GM18526 (cell line): Measurements from ENCODE around the gene MEF2A.

Experiments
- POLR2A ChIP-seq: IDR thresholded peaks from 3 replicates; pipeline ENCODE4 v1.6.1; 2011; ENCODE audit not compliant: insufficient read length; ENCODE audit errors: extremely low read depth

MEF2A gene

DNA sequence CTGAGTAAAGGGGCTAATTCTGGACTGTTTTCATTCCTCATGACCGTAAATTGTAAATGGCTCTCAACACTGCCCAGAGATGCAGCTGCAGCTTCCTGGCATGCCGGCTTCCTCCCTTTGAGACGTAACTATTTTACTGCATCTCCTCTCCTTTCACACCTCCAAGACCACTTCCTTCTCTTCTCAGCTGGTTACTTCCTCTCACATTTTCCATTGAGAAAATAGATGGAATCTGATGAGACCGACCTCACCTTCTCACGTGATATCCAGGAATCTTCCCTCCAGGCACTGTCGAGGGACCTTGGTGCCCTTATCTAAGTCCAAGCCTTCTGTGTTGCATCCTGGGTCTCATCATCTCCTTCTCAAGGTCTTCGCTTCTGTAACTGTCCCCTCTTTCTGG is 154.7 kb downstream of the MEF2A start:
- no peak for TF ChIP-seq POLR2A

DNA sequence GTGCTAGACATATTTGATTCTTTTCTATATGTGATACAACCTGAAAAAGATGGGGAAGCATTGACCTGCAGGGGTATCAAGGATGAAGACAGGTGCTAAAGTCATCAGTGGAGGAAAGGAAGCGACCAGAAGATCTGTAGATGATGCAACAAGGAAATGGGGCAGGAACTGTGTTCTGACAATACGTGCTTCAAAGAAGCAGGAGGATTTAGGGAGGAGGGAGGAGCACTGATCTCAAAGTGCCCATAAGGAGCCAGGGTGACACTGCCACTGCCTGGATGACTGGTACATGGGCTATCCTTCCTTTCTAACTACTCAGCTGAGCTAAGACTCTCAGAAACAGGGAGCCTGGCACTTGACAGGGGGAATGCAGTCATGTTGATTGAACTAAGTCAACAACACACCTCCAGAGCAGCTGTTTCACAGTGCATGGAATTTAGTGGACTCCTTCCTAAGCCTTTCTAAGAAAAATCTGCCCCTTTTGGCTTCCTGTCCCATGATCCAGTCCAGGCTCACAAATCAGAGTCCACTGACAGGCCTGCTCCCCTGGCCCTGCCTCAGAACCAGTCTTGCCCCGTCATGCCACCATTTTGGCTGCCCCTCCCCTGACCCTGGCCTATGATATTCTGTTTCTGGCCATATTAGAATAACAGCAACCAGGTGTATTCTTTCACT is 155.5 kb downstream of the MEF2A start:
- no peak for TF ChIP-seq POLR2A

DNA sequence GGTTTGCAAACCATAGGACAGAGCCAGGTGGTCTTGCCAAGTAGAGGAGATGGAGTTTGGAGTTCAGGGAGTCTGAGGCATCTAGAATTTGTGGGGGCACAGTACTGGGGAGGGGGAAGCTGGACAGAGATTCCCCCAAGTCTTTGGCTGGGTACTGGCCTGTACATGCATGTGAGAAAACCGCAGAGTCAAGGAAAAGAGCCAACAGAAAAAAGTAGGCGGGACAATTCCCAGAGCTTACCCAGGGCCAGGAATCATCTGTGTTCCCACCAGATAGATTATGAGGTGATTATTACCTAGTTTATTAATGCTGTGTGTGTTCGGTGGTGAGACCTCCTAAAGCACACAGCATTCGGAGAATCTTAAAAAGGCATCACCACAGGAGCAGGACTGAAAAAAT is 156.1 kb downstream of the MEF2A start:
- TF ChIP-seq POLR2A: no peak

DNA sequence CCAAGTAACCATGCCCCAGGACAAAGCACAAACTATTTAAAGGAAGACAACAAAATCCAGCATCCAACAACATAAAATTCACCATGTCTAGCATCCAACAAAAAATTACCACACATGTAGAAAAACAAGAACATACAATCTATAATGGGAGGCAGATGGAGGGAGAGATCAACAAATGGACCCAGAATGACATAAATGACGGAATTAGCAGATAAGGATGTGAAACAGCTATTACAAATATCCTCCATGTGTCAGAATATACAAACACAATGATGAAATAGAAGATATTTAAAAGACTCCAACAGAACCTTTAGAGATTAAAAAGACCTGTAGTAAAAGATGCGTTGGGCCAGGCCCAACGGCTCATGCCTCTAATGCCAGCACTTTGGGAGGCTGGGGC is 156.6 kb downstream of the MEF2A start:
- no peak for TF ChIP-seq POLR2A

DNA sequence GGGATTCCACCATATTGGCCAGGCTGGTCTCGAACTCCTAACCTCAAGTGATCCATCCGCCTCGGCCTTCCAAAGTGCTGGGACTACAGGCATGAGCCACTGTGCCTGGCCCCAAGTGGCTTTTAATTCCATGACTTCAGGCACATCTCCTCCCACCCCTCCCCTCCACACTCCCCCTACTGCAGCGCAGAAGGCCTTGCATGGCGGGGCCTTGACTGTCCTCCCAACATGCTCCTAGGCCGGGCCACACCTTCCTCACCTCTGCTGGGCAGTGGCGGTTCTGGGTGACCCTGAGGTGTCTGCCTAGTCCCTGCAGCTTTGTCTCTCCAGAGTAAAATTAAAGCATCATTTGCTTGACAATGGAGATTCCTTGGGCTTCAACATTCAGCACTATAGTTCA is 160.5 kb downstream of the MEF2A start:
- no peak for TF ChIP-seq POLR2A

DNA sequence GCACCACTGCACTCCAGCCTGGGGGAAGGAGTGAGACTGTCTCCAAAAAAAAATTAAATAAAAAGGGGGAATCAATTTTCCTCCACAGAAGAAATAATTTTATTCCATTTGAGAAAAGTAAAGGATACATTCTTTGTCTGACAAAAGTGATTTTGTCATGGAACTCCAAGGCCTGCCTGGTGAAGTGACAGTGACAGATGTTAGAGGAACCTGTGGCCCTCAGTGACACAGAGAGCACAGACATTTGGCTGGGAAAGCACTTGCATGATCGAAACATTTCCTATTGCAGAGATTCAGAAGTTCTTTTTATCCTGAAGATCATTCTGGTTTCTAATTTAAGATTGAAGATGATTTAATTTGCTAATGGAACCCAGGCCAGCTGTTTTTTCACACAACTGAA is 161.5 kb downstream of the MEF2A start:
- TF ChIP-seq POLR2A: no peak

DNA sequence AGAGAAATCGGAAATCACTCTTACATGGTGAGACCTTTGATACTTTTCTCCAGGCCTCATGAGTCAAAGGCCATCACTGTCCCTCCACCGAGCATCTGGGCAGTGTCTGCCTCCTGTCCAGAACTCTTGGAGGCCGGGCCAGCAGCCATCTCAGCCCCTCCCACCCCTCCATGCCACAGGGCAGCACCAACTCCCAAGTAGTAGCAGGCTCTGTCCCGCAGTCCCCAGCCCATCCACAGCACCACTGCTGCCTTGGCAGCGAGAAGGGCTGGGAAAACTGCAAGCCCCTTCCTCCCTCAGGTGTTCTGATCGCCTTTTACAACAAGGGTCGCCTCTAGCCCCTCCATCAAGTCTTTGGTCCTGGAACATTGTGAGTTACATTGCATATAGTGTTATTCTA is 161.9 kb downstream of the MEF2A start:
- no peak for TF ChIP-seq POLR2A

DNA sequence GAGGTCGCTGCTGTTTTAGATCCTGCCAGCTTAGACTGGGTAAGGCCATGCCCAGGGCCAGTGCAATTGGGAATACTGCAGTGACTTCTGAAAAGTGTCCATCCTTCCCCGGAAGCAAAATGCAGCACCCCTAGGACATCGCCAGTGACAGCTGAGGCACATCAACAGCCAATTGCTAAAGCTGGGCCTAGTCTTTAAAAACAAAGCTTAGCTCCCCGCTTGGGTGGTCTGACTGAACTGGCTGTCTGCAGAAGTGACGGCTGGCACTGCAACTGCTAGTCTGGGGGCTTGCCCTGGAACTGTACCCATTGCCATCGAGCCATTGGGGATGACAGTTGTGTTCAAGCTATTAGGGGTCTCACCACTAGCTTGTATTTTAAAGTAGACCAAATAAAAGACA is 163.1 kb downstream of the MEF2A start:
- TF ChIP-seq POLR2A: no peak

DNA sequence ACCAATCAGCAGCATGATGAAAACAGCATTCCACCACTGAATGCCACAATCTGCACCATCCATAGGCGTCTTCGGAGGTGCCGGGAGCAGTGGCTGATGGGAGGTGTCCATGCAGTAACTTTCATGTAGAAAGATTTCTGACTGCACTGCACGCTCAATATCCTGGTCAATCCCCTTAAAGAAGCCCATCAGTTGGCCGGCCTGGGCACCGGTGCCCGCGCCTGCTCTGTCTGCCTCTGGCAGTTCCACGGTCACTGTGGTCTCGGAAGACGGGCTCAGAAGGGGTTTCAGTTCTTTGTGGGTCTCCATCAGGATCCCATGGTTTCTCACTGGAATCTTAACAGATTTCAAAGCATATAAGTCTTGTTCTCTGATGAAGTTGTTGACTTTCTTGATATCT is 163.5 kb downstream of the MEF2A start:
- no peak for TF ChIP-seq POLR2A

DNA sequence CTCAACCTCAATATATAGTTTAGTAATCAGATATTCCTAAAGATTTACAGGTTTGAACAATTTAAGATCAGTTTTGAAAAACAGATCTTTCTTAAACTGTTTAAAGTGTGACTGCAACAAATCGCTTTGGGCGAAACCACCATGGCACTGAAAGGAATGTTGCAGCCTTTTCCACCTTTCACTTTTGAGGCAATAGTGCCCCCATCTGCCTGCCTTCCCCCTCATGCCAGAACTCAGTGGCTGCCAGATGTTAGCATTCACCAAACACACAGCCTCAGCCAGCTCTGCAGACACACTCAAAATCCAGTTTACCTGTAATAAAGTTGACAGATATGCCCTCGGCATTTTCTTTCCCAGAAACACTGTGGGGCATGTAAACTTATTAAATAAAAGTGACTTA is 164.1 kb downstream of the MEF2A start:
- TF ChIP-seq POLR2A: no peak

DNA sequence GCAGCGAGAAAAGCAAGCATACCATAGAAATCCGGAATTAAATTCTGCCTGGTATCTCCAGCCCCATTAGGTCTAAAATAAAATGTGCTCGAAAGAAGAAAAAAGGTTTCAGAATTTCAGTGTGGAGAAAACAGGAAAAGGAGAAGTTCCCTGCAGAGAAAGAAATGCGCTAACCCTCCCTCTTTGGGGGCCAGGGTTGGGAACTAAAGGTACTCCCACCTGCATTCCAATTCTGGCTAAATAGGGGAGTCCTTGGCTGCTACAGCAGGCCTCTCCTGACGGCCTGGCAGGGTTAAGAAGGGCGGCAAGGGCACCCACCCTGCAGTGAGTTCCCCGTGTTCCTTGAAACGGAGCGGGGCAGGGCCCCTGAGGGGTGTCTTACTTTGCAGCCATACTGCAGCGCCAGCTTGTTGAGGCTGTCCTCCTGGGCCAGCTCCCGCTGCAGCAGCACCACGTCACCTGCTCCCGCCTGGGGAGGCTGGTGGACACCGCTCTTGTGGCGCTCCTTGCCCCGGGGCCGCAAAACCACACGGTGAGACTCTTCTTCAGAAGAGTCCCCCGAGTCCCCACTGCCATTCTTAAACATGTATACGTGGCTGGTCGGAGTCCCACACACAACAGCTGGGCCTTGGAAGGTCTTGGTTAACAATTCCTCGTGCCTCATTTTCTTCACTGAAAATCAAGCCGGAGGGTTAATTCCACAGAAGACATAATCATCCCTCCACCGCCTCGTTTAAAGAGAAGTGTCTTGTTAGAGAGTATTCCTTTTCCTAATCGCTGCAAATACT is 165.7 kb downstream of the MEF2A start:
- no peak for TF ChIP-seq POLR2A

DNA sequence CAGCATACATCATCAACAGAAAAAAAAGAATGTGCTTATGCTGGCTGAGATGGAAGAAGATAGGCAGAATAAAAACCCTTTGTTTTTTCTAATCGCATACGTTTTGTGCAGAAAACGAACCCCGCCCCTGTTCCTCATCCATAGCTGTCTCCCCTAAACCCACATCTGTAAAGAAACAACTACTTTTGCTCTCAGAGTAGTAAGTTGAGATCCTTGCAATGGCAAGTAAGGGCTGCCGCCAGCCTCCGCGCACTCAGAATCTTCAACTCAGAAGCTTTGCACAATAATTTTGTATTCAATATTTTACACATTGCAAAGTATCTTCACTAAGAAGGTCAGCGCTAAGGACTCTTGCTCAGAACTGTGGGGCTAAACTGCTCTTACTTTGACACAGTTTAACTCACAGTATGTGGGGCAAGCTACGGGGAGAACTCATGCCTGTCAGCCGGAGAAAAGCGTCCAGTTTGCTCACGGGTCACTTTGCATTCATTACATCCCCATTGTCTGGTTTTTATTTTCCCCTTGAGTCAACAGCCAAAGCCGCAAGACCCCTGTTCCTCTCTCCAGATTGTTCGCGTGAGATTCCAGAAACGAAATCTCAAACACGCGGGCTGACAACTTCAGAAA is 166.5 kb downstream of the MEF2A start:
- no peak for TF ChIP-seq POLR2A

DNA sequence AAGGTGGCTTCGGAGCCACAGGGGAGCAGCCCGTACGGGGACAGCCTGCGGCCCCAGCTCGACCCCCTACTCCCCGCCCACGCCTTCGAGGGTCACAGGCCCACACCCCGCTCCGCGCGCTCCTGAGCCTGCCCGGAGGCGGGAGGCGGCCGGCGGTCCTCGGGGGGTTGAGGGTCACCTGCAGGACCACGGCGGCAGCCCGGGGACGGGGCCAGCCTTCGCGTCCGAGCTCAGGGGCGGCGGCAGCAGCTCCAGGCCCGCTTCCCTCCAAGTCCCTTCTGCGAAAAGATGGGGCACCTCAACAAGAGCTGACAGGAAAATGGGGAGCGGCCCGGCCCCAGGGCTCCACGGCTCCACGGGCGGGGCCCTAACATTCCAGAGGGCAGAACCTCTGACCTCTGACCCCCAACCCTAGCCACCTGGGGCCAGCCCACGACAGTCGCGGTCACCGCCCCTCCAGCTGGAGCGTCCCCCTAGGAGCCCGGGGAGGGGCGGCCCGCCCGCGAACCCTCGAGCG is 167.0 kb downstream of the MEF2A start:
- no peak for TF ChIP-seq POLR2A

DNA sequence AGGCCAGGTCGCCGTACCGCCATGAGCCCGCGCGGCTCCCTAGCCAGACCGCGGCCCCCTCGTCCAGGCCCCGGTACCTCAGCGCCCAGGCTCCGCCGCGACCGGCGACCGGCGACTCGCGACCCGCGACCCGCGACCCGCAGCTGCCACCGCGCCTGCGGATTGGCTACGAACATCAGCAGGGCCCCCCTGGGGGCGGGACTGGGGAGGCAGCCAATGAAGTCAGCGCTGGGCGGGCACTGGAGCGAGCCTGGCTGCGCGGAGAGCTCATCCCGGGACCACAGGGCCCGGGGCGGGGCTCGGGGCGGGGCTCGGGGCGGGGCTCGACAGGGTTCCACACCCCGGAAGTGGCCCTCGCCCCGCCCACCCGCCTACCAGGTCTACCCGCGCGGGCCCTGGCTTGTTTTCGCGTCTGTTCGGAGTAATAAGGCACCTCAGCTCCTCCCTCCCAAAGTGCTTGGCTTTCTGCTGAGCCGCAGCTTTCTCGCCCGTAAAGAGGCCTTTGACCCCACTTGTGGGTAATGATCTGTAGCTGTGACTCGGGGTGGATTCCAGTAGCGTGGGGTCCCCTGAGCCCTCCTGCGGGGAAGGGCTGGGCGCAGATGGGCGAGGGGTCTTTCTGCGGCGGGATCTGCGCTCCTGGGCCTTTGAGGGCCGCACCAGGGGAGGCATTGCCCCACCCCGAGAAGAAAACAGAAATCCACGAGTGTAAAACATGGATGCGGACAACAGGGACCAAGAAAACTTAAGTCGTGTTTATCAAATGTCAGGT is 167.7 kb downstream of the MEF2A start, which contains the start of gene LYSMD4:
TSS of gene LYSMD4 (minus strand) at position 170 of the 772 bp plus-strand sequence. CDS start 1,438 bp downstream, outside the sequence.
- peak; percentile 56 for TF ChIP-seq POLR2A

DNA sequence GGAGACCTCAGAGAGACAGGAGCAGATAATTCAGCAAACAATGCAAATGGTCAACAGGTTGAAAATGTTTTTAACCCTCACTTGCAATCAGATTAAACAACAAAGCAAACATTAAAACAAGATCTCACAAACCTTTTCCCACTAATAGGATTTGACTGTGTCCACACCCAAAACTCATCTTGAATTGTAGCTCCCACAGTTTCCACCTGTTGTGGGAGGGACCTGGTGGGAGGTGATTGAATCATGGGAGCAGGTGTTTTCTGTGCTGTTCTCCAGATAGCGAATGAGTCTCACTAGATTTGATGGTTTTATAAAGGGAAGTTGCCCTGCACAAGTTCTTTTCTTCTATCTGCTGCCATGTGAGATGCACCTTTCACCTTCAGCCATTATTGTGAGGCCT is 168.8 kb downstream of the MEF2A start:
- TF ChIP-seq POLR2A: no peak
